WTC11 (cell line): ENCODE results near the gene CPVL. TPM values are rescaled to one million over a fixed set of nuclear protein-coding genes. Genes with fewer than 3 reads are reported as not detected.

Source experiments
- ATAC-seq: fragments of 200-7000 bp; cut with Tn5 transposase; 2 replicates; pipeline ENCODE4 v1.10.0; 2021; ENCODE audit warnings: mild to moderate bottlenecking, moderate library complexity
- CTCF ChIA-PET: fragments of 300-600 bp; sonication (Branson Sonifier 250); formaldehyde crosslinking; loops from one replicate; lab custom pipeline; 2021; ENCODE audit warnings: antibody characterized with exemption; lab: Charles Lee
- POLR2A ChIA-PET: fragments of 350-600 bp; sonication (Branson Sonifier 250); formaldehyde crosslinking; loops from one replicate; lab custom pipeline; 2021; ENCODE audit warnings: antibody characterized with exemption; lab: Charles Lee
- DNase-seq: peaks from one replicate; pipeline ENCODE4 v3.0.0; 2021; ENCODE audit warnings: low spot score
- H3K27ac Mint-ChIP-seq: 2 replicates; pipeline ENCODE4 v1.8.0; 2021; ENCODE audit warnings: mixed read lengths
- H3K27me3 Mint-ChIP-seq: 2 replicates; pipeline ENCODE4 v1.8.0; 2021; ENCODE audit warnings: low read depth, mild to moderate bottlenecking, moderate library complexity, mixed read lengths
- H3K36me3 Mint-ChIP-seq: 2 replicates; pipeline ENCODE4 v1.8.0; 2021; ENCODE audit warnings: mixed read lengths
- H3K4me1 Mint-ChIP-seq: 2 replicates; pipeline ENCODE4 v1.8.0; 2022; ENCODE audit warnings: mixed read lengths
- H3K4me3 Mint-ChIP-seq: 2 replicates; pipeline ENCODE4 v1.8.0; 2021; ENCODE audit warnings: mild to moderate bottlenecking, moderate library complexity, mixed read lengths
- H3K9me3 Mint-ChIP-seq: 2 replicates; pipeline ENCODE4 v1.8.0; 2021; ENCODE audit warnings: mixed read lengths
- FOXP1 ChIP-seq: sonication (generic); formaldehyde crosslinking; IDR thresholded peaks from 2 replicates; pipeline ENCODE4 v1.8.0; 2022; ENCODE audit warnings: missing genetic modification reagents, mild to moderate bottlenecking, moderate library complexity, borderline replicate concordance
- NR3C1 ChIP-seq: sonication (generic); formaldehyde crosslinking; conservative IDR thresholded peaks from 2 replicates; pipeline ENCODE4 v1.8.1; 2023; ENCODE audit warnings: low read depth, mild to moderate bottlenecking, missing genetic modification reagents
- TEAD4 ChIP-seq: sonication (generic); formaldehyde crosslinking; IDR thresholded peaks from 2 replicates; pipeline ENCODE4 v1.8.0; 2022; ENCODE audit warnings: mild to moderate bottlenecking, missing genetic modification reagents
- ZNF121 ChIP-seq: sonication (generic); formaldehyde crosslinking; IDR thresholded peaks from 2 replicates; pipeline ENCODE4 v1.8.0; 2023; ENCODE audit warnings: missing genetic modification reagents
- ZNF138 ChIP-seq: sonication (generic); formaldehyde crosslinking; conservative IDR thresholded peaks from 2 replicates; pipeline ENCODE4 v1.8.1; 2022; ENCODE audit warnings: mild to moderate bottlenecking, moderate library complexity, missing genetic modification reagents
- ZNF232 ChIP-seq: sonication (generic); formaldehyde crosslinking; IDR thresholded peaks from 2 replicates; pipeline ENCODE4 v1.8.0; 2022; ENCODE audit warnings: mild to moderate bottlenecking, missing genetic modification reagents
- ZNF263 ChIP-seq: sonication (generic); formaldehyde crosslinking; IDR thresholded peaks from 2 replicates; pipeline ENCODE4 v1.8.1; 2022; ENCODE audit warnings: low read depth, mild to moderate bottlenecking, moderate library complexity, missing genetic modification reagents
- ZNF317 ChIP-seq: sonication (generic); formaldehyde crosslinking; IDR thresholded peaks from 2 replicates; pipeline ENCODE4 v1.8.1; 2023; ENCODE audit warnings: low read depth, mild to moderate bottlenecking, moderate library complexity, missing genetic modification reagents, borderline replicate concordance
- ZNF423 ChIP-seq: fragments of 250-450 bp; sonication (Bioruptor Pico); IDR thresholded peaks from 2 replicates; pipeline ENCODE4 v2.1.2; 2022; ENCODE audit warnings: mild to moderate bottlenecking, moderate library complexity
- total RNA-seq: library from RNA; stranded (reverse); gene quantifications from 3 replicates; pipeline ENCODE4 v1.2.3, GENCODE V29; 2021
- TF ChIP-seq, protein P1 (sequence below): sonication (generic); formaldehyde crosslinking; IDR thresholded peaks from 2 replicates; pipeline ENCODE4 v1.8.1; 2022; ENCODE audit warnings: mild to moderate bottlenecking, missing genetic modification reagents, moderate library complexity, borderline replicate concordance
- TF ChIP-seq, protein P2 (sequence below): sonication (generic); formaldehyde crosslinking; IDR thresholded peaks from 2 replicates; pipeline ENCODE4 v1.8.1; 2022; ENCODE audit warnings: low read depth, missing genetic modification reagents, borderline replicate concordance
- TF ChIP-seq, protein P3 (sequence below): sonication (generic); formaldehyde crosslinking; IDR thresholded peaks from 2 replicates; pipeline ENCODE4 v1.8.0; 2022; ENCODE audit warnings: mild to moderate bottlenecking, missing genetic modification reagents
- TF ChIP-seq, protein P4 (sequence below): fragments of 200-600 bp; IDR thresholded peaks from 2 replicates; pipeline ENCODE4 v1.8.0; 2022; ENCODE audit warnings: antibody characterized with exemption
- TF ChIP-seq, protein P5 (sequence below): fragments of 250-450 bp; sonication (Bioruptor Pico); IDR thresholded peaks from 2 replicates; pipeline ENCODE4 v1.9.0; 2021; ENCODE audit warnings: mild to moderate bottlenecking

The CPVL gene
- total RNA-seq, 1 experiment from 2014 or later = 34.2 TPM

DNA sequence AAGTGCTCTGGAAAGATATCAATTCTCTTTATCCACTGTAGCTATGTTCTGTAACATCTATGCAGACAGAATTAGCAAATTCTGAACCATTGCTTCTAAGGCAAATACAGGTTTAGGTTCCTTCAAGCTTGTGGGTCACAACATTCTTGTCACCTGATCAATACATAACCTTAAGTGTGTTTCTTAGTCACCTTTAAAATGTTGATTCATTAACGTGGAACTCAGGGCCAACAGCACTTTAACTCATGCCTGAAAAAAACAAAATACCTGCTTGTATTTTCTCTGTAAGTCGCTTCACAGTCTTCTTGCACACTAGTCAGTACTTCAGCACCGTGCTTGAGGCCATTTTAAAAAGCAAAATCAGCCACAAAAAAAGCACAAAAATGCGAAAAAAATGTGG is 153.0 kb downstream of the CPVL start:
- TF ChIP-seq, protein P1, sequence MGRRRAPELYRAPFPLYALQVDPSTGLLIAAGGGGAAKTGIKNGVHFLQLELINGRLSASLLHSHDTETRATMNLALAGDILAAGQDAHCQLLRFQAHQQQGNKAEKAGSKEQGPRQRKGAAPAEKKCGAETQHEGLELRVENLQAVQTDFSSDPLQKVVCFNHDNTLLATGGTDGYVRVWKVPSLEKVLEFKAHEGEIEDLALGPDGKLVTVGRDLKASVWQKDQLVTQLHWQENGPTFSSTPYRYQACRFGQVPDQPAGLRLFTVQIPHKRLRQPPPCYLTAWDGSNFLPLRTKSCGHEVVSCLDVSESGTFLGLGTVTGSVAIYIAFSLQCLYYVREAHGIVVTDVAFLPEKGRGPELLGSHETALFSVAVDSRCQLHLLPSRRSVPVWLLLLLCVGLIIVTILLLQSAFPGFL (CRISPR knock-in tag) = no peak
- TF ChIP-seq ZNF423 (CRISPR knock-in tag) (no peak), NR3C1 (CRISPR knock-in tag) (no peak)
- DNase-seq (no peak), ATAC-seq (no peak)
- Mint-ChIP-seq H3K27me3 (no peaks in the 10 kb centered on the region), H3K36me3 (no peaks in the 10 kb centered on the region), H3K27ac (no peak overlapping the region), H3K9me3 (no peaks in the 10 kb centered on the region), H3K4me1 (peaks cover 25% of the 10 kb centered on the region), H3K4me3 (no peak overlapping the region)
- POLR2A ChIA-PET = no interaction called here
- CTCF ChIA-PET = no interaction called here

DNA sequence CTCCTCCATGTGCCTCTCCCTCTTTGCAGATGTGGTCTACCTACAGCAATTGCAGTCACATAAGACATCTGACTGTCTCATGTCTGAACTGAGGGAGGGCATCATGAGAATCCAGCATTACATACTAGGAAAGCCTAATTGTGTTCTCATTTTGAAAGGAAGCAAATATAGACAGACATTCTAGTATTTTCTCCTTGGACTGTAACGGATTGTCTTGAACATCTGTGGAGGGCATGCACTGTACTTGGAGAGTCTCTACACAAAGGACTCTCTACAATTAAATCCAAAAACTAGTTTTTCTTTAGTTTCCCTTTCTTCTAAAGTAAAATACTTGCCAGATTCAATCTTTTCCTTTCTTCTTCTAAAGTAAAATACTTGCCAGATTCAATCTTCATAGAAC is 153.5 kb downstream of the CPVL start:
- no peak for ATAC-seq
- H3K27ac Mint-ChIP-seq = no peak overlapping the region
- ChIA-PET POLR2A (no interaction called here), CTCF (no interaction called here)
- no peaks in the 10 kb centered on the region for H3K27me3 Mint-ChIP-seq
- H3K4me3 Mint-ChIP-seq = no peak overlapping the region
- no peak for DNase-seq
- TF ChIP-seq, protein P2, sequence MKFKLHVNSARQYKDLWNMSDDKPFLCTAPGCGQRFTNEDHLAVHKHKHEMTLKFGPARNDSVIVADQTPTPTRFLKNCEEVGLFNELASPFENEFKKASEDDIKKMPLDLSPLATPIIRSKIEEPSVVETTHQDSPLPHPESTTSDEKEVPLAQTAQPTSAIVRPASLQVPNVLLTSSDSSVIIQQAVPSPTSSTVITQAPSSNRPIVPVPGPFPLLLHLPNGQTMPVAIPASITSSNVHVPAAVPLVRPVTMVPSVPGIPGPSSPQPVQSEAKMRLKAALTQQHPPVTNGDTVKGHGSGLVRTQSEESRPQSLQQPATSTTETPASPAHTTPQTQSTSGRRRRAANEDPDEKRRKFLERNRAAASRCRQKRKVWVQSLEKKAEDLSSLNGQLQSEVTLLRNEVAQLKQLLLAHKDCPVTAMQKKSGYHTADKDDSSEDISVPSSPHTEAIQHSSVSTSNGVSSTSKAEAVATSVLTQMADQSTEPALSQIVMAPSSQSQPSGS (CRISPR knock-in tag) = no peak
- TF ChIP-seq ZNF138 (CRISPR knock-in tag) (no peak), ZNF317 (CRISPR knock-in tag) (no peak), FOXP1 (CRISPR knock-in tag) (no peak), ZNF121 (CRISPR knock-in tag) (no peak), ZNF263 (CRISPR knock-in tag) (no peak), ZNF232 (CRISPR knock-in tag) (no peak)
- TF ChIP-seq, protein P3, sequence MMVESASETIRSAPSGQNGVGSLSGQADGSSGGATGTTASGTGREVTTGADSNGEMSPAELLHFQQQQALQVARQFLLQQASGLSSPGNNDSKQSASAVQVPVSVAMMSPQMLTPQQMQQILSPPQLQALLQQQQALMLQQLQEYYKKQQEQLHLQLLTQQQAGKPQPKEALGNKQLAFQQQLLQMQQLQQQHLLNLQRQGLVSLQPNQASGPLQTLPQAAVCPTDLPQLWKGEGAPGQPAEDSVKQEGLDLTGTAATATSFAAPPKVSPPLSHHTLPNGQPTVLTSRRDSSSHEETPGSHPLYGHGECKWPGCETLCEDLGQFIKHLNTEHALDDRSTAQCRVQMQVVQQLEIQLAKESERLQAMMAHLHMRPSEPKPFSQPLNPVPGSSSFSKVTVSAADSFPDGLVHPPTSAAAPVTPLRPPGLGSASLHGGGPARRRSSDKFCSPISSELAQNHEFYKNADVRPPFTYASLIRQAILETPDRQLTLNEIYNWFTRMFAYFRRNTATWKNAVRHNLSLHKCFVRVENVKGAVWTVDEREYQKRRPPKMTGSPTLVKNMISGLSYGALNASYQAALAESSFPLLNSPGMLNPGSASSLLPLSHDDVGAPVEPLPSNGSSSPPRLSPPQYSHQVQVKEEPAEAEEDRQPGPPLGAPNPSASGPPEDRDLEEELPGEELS (CRISPR knock-in tag) = no peak
- no peaks in the 10 kb centered on the region for H3K9me3 Mint-ChIP-seq
- H3K4me1 Mint-ChIP-seq = peaks cover 20% of the 10 kb centered on the region
- H3K36me3 Mint-ChIP-seq = no peaks in the 10 kb centered on the region

DNA sequence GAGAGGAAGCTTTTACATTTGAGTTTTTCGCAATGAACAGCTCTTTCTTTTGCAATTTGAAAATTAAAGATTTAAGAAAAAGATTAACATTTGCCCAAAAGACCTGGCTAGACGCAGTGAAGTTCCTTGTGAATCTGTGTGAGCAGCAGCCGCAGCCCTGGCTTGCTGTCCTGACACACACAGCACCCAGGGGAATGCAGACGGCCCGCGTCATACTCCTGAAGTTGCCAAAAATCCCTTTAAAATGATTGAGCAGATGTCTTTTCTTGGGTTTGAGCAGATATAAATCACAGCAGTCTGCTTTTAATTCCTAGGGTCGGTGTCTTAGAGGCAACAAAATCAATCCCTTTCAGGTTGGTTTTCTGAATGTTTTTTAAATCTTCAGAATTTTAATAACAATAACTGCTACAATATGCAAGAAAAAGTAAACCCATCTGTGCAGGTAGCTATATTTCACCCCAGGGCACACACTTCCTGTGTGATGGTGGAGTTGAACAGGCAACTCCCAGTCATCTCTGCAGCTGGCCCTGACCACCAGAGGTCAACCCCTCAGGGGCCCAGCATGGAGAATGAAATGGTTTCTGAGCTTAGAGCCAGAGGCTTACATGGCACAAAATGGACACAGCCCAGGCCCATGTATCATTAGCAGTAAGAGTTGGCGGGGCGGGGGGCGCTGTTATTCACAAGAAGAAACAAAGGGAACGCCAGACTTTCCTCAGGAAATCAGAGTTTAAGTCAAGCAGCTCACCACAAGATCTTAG is 156.0 kb downstream of the CPVL start:
- no peak for TF ChIP-seq TEAD4 (CRISPR knock-in tag)
- TF ChIP-seq, protein P4, sequence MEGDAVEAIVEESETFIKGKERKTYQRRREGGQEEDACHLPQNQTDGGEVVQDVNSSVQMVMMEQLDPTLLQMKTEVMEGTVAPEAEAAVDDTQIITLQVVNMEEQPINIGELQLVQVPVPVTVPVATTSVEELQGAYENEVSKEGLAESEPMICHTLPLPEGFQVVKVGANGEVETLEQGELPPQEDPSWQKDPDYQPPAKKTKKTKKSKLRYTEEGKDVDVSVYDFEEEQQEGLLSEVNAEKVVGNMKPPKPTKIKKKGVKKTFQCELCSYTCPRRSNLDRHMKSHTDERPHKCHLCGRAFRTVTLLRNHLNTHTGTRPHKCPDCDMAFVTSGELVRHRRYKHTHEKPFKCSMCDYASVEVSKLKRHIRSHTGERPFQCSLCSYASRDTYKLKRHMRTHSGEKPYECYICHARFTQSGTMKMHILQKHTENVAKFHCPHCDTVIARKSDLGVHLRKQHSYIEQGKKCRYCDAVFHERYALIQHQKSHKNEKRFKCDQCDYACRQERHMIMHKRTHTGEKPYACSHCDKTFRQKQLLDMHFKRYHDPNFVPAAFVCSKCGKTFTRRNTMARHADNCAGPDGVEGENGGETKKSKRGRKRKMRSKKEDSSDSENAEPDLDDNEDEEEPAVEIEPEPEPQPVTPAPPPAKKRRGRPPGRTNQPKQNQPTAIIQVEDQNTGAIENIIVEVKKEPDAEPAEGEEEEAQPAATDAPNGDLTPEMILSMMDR = no peak
- TF ChIP-seq, protein P5, sequence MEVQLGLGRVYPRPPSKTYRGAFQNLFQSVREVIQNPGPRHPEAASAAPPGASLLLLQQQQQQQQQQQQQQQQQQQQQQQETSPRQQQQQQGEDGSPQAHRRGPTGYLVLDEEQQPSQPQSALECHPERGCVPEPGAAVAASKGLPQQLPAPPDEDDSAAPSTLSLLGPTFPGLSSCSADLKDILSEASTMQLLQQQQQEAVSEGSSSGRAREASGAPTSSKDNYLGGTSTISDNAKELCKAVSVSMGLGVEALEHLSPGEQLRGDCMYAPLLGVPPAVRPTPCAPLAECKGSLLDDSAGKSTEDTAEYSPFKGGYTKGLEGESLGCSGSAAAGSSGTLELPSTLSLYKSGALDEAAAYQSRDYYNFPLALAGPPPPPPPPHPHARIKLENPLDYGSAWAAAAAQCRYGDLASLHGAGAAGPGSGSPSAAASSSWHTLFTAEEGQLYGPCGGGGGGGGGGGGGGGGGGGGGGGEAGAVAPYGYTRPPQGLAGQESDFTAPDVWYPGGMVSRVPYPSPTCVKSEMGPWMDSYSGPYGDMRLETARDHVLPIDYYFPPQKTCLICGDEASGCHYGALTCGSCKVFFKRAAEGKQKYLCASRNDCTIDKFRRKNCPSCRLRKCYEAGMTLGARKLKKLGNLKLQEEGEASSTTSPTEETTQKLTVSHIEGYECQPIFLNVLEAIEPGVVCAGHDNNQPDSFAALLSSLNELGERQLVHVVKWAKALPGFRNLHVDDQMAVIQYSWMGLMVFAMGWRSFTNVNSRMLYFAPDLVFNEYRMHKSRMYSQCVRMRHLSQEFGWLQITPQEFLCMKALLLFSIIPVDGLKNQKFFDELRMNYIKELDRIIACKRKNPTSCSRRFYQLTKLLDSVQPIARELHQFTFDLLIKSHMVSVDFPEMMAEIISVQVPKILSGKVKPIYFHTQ (CRISPR knock-in tag) = no peak
- Mint-ChIP-seq H3K9me3 (no peaks in the 10 kb centered on the region), H3K36me3 (no peaks in the 10 kb centered on the region), H3K27me3 (no peaks in the 10 kb centered on the region), H3K4me1 (peaks cover 28% of the 10 kb centered on the region), H3K27ac (no peak overlapping the region), H3K4me3 (no peak overlapping the region)
- peak; percentile 22 for DNase-seq
- ChIA-PET POLR2A (no interaction called here), CTCF (interaction anchor here (0.5 to 2.2 kb wide), 6 partner anchors 9 to 199 kb away, joined by 3 to 14 read pairs (median 7); partner anchors contain the start of gene TRIL)
- ATAC-seq = peak; percentile 56; the same call in 1 of the 2 replicates
